Measurements from ENCODE around the gene SLC19A1.

- TF ChIP-seq CTCF (IDR thresholded peaks at IDR 0.05): no peak
- no peak for TF ChIP-seq POLR2A (IDR thresholded peaks at IDR 0.05)
These were observed 69.5 kb downstream of the SLC19A1 start for GRCh38 chr21:45472445-45473365.
